ENCODE measurements around the gene SH3PXD2B. TPM values are rescaled to one million over a fixed set of nuclear protein-coding genes. Genes with fewer than 3 reads are reported as not detected.

Gene SH3PXD2B
- polyA plus RNA-seq, 1 donor: 11.0 TPM

DNA sequence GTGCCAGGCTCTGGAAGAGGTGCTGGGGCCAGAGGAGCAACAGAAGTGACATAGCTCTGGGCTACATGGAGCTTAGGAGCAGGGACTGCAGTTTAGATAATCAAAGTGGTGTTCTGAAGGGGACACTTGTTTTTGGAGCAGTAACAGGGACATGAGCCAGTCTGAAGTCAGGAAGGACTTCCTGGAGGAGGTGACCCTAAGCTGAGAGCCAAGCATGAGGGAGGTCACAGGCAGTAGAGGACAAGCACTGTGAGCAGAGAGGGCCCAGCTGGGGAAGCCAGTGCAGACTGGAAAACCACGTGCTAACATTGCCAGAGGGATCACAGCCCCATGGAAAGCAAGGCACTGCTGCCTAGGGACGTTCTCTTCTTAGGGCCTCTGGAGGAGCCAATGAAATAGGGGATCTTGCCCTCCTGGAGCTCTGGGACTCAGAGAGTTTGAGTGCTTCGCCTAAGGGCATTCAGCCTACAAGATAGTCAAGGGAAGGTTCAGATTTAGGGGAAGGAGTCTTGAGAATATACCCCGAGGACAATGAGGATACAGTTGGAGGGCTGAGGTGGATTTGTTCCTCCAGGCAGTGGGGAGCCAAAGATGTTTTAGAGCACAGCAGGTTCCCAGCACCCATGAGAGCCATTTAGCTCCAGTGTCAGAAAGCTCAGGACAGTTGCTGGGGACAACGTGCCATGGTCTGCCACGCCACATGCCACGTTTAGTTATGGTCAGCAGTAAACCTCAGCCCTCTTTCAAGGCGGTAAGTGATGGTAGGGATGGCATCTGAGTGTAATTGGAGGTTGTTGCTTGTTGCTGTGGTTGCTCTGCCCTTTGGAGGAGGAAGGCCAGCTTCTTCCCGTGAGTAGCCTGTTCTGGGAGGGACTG lies 40.5 kb upstream of the SH3PXD2B start:
- Histone ChIP-seq H3K36me3 (ENCODE audit: control insufficient read depth, insufficient read depth, low read length) (no peaks in the 10 kb centered on the region), H3K27ac (ENCODE audit: low read length) (no peak overlapping the region), H3K27me3 (ENCODE audit: control insufficient read depth, insufficient read depth, low read length) (no peaks in the 10 kb centered on the region), H3K9me3 (ENCODE audit: control insufficient read depth, low read depth, low read length) (no peaks in the 10 kb centered on the region), H3K4me1 (ENCODE audit: control insufficient read depth, insufficient read depth, low read length) (no peaks in the 10 kb centered on the region), H3K4me3 (ENCODE audit: low read length) (no peak overlapping the region)
- no peak for DNase-seq
- WGBS (ENCODE audit: insufficient coverage, low lambda C conversion rate): no CpG with 5 or more reads among the region's 9 CpGs

DNA sequence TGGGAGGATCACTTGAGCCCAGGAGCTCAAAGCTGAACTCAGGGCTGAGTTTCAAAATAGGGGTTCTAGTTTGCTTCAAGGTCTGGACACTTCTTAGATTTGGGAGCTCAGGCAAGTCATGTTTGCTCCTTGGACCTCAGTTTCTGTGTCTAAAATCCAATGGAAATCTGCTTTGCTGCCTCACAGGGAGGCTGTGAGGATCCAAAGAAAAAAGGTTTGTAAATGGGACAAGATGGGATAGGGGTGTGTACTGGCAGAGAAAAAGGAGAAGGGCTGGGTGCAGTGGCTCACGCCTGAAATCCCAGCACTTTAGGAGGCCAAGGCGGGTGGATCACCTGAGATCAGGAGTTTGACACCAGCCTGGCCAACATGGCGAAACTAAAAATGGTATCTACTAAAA lies 39.6 kb upstream of the SH3PXD2B start:
- Histone ChIP-seq H3K36me3 (ENCODE audit: control insufficient read depth, insufficient read depth, low read length) (no peaks in the 10 kb centered on the region), H3K27ac (ENCODE audit: low read length) (no peak overlapping the region), H3K9me3 (ENCODE audit: control insufficient read depth, low read depth, low read length) (no peaks in the 10 kb centered on the region), H3K4me1 (ENCODE audit: control insufficient read depth, insufficient read depth, low read length) (no peaks in the 10 kb centered on the region), H3K4me3 (ENCODE audit: low read length) (no peak overlapping the region), H3K27me3 (ENCODE audit: control insufficient read depth, insufficient read depth, low read length) (no peaks in the 10 kb centered on the region)
- no peak for DNase-seq
- WGBS (ENCODE audit: insufficient coverage, low lambda C conversion rate): 83% methylated on average over 1 of the region's 3 CpGs

DNA sequence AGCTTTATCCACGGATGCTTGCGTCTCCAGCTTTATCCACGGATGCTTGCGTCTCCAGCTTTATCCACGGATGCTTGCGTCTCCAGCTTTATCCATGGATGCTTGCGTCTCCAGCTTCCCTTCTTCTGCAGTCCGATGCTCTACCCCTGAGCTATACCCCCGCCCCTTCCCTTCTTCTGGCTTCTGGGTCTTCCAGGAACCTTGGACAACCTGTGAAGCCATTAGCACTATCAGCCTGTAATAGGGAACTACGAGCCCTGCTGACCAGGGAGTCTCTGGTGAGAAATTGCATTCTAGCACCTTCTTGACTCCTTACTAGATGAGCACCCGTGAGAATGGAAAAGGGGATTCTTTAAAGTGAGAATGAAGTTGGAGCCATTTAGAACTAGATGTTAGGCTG lies 39.1 kb upstream of the SH3PXD2B start:
- WGBS (ENCODE audit: insufficient coverage, low lambda C conversion rate): 80% methylated on average over 1 of the region's 11 CpGs
- Histone ChIP-seq H3K4me3 (ENCODE audit: low read length) (no peak overlapping the region), H3K27ac (ENCODE audit: low read length) (no peak overlapping the region), H3K9me3 (ENCODE audit: control insufficient read depth, low read depth, low read length) (no peaks in the 10 kb centered on the region), H3K4me1 (ENCODE audit: control insufficient read depth, insufficient read depth, low read length) (no peaks in the 10 kb centered on the region), H3K36me3 (ENCODE audit: control insufficient read depth, insufficient read depth, low read length) (no peaks in the 10 kb centered on the region), H3K27me3 (ENCODE audit: control insufficient read depth, insufficient read depth, low read length) (no peaks in the 10 kb centered on the region)
- DNase-seq: no peak

GRCh38 chr5:172493002-172493401 lies 38.7 kb upstream of the SH3PXD2B start:
- Histone ChIP-seq H3K36me3 (ENCODE audit: control insufficient read depth, insufficient read depth, low read length) (no peaks in the 10 kb centered on the region), H3K4me1 (ENCODE audit: control insufficient read depth, insufficient read depth, low read length) (no peaks in the 10 kb centered on the region), H3K4me3 (ENCODE audit: low read length) (no peak overlapping the region), H3K9me3 (ENCODE audit: control insufficient read depth, low read depth, low read length) (no peaks in the 10 kb centered on the region), H3K27ac (ENCODE audit: low read length) (no peak overlapping the region), H3K27me3 (ENCODE audit: control insufficient read depth, insufficient read depth, low read length) (no peaks in the 10 kb centered on the region)
- WGBS (ENCODE audit: insufficient coverage, low lambda C conversion rate): no CpG with 5 or more reads among the region's 7 CpGs
- no peak for DNase-seq

- Histone ChIP-seq H3K27ac (ENCODE audit: low read length) (no peak overlapping the region), H3K27me3 (ENCODE audit: control insufficient read depth, insufficient read depth, low read length) (no peaks in the 10 kb centered on the region), H3K4me1 (ENCODE audit: control insufficient read depth, insufficient read depth, low read length) (no peaks in the 10 kb centered on the region), H3K4me3 (ENCODE audit: low read length) (no peak overlapping the region), H3K9me3 (ENCODE audit: control insufficient read depth, low read depth, low read length) (no peaks in the 10 kb centered on the region), H3K36me3 (ENCODE audit: control insufficient read depth, insufficient read depth, low read length) (no peaks in the 10 kb centered on the region)
- WGBS (ENCODE audit: insufficient coverage, low lambda C conversion rate): 69% methylated on average over 2 of the region's 14 CpGs
- DNase-seq: no peak
These were observed 37.9 kb upstream of the SH3PXD2B start for GRCh38 chr5:172492097-172492840.

GRCh38 chr5:172491481-172491880 lies 37.2 kb upstream of the SH3PXD2B start:
- H3K27ac ChIP-seq (ENCODE audit: low read length): no peak overlapping the region
- no CpG with 5 or more reads among the region's 8 CpGs for WGBS (ENCODE audit: insufficient coverage, low lambda C conversion rate)

DNA sequence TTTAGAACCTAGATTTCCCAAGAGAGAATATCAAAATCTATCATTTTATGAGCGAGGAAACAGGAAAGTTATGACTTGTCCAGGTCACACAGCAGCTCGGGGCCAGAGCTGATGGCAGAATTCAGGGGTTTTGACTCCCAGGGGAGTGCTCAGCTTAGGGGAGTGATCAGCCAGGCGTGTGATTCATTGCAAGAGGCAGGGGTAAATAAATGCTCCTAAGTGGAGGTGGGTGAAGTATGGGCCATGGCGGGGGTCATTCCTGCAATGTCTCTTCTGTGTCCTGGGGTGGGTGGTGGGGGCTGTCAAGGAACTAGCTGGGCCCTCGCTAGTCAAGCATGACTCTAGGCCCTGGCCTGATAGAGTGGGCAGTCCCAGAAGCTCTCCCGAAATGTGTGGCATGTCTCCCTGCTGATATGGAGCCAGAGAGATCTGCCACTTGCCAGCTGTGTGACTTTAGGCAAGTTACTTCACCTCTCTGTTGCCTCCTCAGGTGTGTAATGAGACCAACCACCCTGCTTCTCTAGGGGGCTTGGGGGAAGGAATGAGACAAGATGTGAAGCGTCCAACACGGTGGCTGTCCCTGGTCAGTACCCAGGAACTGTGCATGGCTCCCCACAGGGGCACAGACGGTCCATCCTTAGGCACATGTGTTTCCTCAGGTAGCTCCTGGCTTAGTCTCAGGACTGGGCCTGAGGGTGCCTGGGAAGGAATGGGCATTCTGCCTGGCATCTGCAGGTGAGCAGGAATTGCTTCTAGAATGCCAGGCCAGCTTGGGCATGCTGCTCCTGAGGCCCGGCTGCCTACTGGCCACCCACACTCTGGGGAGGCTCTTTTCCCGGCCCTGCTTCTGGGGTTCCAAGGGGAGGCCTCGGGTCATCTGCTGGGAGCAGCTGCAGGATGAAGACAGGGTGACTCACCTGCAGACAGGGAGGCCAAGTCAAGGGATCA lies 36.5 kb upstream of the SH3PXD2B start:
- DNase-seq: no peak
- no peak overlapping the region for H3K4me3 ChIP-seq (ENCODE audit: low read length)
- no peaks in the 10 kb centered on the region for H3K27me3 ChIP-seq (ENCODE audit: control insufficient read depth, insufficient read depth, low read length)
- WGBS (ENCODE audit: insufficient coverage, low lambda C conversion rate): no CpG with 5 or more reads among the region's 12 CpGs
- no peak overlapping the region for H3K27ac ChIP-seq (ENCODE audit: low read length)
- no peaks in the 10 kb centered on the region for H3K36me3 ChIP-seq (ENCODE audit: control insufficient read depth, insufficient read depth, low read length)
- H3K9me3 ChIP-seq (ENCODE audit: control insufficient read depth, low read depth, low read length): no peaks in the 10 kb centered on the region
- H3K4me1 ChIP-seq (ENCODE audit: control insufficient read depth, insufficient read depth, low read length): no peaks in the 10 kb centered on the region

More at GRCh38 chr5:172491481-172491880, 37.2 kb upstream of the SH3PXD2B start:
- Histone ChIP-seq H3K4me1 (ENCODE audit: control insufficient read depth, insufficient read depth, low read length) (no peaks in the 10 kb centered on the region), H3K36me3 (ENCODE audit: control insufficient read depth, insufficient read depth, low read length) (no peaks in the 10 kb centered on the region), H3K9me3 (ENCODE audit: control insufficient read depth, low read depth, low read length) (no peaks in the 10 kb centered on the region), H3K27me3 (ENCODE audit: control insufficient read depth, insufficient read depth, low read length) (no peaks in the 10 kb centered on the region), H3K4me3 (ENCODE audit: low read length) (no peak overlapping the region)
- DNase-seq: no peak

- Histone ChIP-seq H3K4me1 (ENCODE audit: control insufficient read depth, insufficient read depth, low read length) (no peaks in the 10 kb centered on the region), H3K4me3 (ENCODE audit: low read length) (no peak overlapping the region), H3K27ac (ENCODE audit: low read length) (no peak overlapping the region), H3K27me3 (ENCODE audit: control insufficient read depth, insufficient read depth, low read length) (no peaks in the 10 kb centered on the region), H3K36me3 (ENCODE audit: control insufficient read depth, insufficient read depth, low read length) (no peaks in the 10 kb centered on the region), H3K9me3 (ENCODE audit: control insufficient read depth, low read depth, low read length) (no peaks in the 10 kb centered on the region)
- no peak for DNase-seq
- no CpG with 5 or more reads among the region's 14 CpGs for WGBS (ENCODE audit: insufficient coverage, low lambda C conversion rate)
These were observed 33.9 kb upstream of the SH3PXD2B start for GRCh38 chr5:172488221-172488620.

DNA sequence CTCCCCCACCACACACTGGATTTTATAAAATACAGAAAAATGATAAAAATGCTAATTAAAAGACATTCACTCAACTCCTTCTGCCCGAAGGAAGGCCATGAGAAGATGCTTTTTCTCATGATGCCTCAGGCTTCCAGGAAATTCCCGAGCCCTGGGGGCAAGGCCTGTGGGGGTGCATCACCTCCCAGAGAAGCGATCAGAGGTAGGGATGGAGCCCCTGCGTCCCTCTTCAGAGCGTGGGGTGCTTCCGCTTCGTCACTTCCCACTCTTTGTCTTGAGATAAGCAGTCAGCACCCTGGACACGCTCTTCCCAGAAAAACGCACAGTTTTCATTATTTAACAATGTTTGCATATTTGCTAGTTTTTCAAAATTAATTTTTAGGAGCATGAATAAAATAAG lies 33.3 kb upstream of the SH3PXD2B start:
- Histone ChIP-seq H3K36me3 (ENCODE audit: control insufficient read depth, insufficient read depth, low read length) (no peaks in the 10 kb centered on the region), H3K9me3 (ENCODE audit: control insufficient read depth, low read depth, low read length) (no peaks in the 10 kb centered on the region), H3K27me3 (ENCODE audit: control insufficient read depth, insufficient read depth, low read length) (no peaks in the 10 kb centered on the region), H3K27ac (ENCODE audit: low read length) (no peak overlapping the region), H3K4me3 (ENCODE audit: low read length) (no peak overlapping the region), H3K4me1 (ENCODE audit: control insufficient read depth, insufficient read depth, low read length) (no peaks in the 10 kb centered on the region)
- WGBS (ENCODE audit: insufficient coverage, low lambda C conversion rate): 77% methylated on average over 2 of the region's 9 CpGs
- DNase-seq: no peak

GRCh38 chr5:172486912-172487311 lies 32.6 kb upstream of the SH3PXD2B start:
- DNase-seq: no peak
- no peaks in the 10 kb centered on the region for H3K27me3 ChIP-seq (ENCODE audit: control insufficient read depth, insufficient read depth, low read length)
- H3K36me3 ChIP-seq (ENCODE audit: control insufficient read depth, insufficient read depth, low read length): no peaks in the 10 kb centered on the region
- no peaks in the 10 kb centered on the region for H3K9me3 ChIP-seq (ENCODE audit: control insufficient read depth, low read depth, low read length)
- H3K27ac ChIP-seq (ENCODE audit: low read length): no peak overlapping the region
- WGBS (ENCODE audit: insufficient coverage, low lambda C conversion rate): 95% methylated on average over 4 of the region's 5 CpGs
- H3K4me1 ChIP-seq (ENCODE audit: control insufficient read depth, insufficient read depth, low read length): no peaks in the 10 kb centered on the region
- H3K4me3 ChIP-seq (ENCODE audit: low read length): no peak overlapping the region

Data from large intestine (tissue), 3 donors.